Lower lobe of right lung (tissue), 2 donors: ENCODE results near the gene PCDHGA1. TPM values are rescaled to one million over a fixed set of nuclear protein-coding genes. Genes with fewer than 3 reads are reported as not detected.

ENCODE experiments used
- ATAC-seq, 2 donors: fragments of 200-7000 bp; cut with Tn5 transposase; one replicate each; pipeline ENCODE4 v1.9.1; 2020 to 2022; ENCODE audit warnings: mild to moderate bottlenecking in 2 of 2, moderate library complexity in 2 of 2
- DNase-seq: peaks from one replicate; pipeline ENCODE4 v3.0.0-alpha.2; 2020
- H3K27ac ChIP-seq: fragments of 200-600 bp; one replicate; pipeline ENCODE4 v1.8.0; 2022
- H3K27me3 ChIP-seq: fragments of 200-600 bp; one replicate; pipeline ENCODE4 v1.8.0; 2022; ENCODE audit warnings: low read depth
- H3K36me3 ChIP-seq: fragments of 200-600 bp; one replicate; pipeline ENCODE4 v1.8.0; 2022; ENCODE audit warnings: mild to moderate bottlenecking
- H3K4me1 ChIP-seq: fragments of 200-600 bp; one replicate; pipeline ENCODE4 v1.8.0; 2022
- H3K4me3 ChIP-seq: fragments of 200-600 bp; one replicate; pipeline ENCODE4 v1.8.0; 2022; ENCODE audit warnings: mild to moderate bottlenecking
- H3K9me3 ChIP-seq: fragments of 200-600 bp; one replicate; pipeline ENCODE4 v1.8.0; 2022
- intact Hi-C: fragments of 100-400 bp; cut with DNase I; formaldehyde crosslinking; loops from one replicate; pipeline ENCODE4 v1.11.0; 2022
- total RNA-seq: library from RNA; stranded (reverse); fragmentation: NEBNext Ultra II Directional; extraction: Animal tissue kit (Norgen Biotek cat#: 25700); gene quantifications from one replicate; pipeline ENCODE4 v1.2.1, GENCODE V29; 2021
- TF ChIP-seq, protein P1 (sequence below): fragments of 200-600 bp; IDR thresholded peaks from one replicate; pipeline ENCODE4 v1.8.0; 2022; ENCODE audit warnings: antibody characterized with exemption, mild to moderate bottlenecking
- donor health status: DM: no; HTN: yes; CAD: no; lungs with severe emphysema.

PCDHGA1 gene
- total RNA-seq, 1 donor from 2014 or later, result 0.53 TPM

DNA sequence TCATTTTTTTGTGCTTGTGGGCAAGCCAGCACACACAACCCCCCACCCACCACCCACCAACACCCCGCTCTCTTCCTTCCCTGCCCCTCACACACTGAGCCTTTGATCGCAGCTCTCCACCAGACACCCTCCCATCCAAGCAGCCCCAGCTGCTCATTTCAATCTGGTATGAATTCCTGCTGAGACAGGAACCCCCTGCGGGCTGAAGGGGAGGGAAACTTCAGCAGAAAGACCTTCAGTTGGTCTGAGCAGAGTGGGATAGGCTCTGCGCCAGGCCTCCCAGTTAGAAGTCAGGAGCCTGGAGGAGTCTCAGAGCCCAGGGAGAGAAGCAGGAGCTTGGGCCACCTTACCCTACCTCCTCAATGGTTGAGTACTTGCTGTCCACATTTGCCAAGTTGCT is 165.7 kb downstream of the PCDHGA1 start:
- TF ChIP-seq, protein P1, sequence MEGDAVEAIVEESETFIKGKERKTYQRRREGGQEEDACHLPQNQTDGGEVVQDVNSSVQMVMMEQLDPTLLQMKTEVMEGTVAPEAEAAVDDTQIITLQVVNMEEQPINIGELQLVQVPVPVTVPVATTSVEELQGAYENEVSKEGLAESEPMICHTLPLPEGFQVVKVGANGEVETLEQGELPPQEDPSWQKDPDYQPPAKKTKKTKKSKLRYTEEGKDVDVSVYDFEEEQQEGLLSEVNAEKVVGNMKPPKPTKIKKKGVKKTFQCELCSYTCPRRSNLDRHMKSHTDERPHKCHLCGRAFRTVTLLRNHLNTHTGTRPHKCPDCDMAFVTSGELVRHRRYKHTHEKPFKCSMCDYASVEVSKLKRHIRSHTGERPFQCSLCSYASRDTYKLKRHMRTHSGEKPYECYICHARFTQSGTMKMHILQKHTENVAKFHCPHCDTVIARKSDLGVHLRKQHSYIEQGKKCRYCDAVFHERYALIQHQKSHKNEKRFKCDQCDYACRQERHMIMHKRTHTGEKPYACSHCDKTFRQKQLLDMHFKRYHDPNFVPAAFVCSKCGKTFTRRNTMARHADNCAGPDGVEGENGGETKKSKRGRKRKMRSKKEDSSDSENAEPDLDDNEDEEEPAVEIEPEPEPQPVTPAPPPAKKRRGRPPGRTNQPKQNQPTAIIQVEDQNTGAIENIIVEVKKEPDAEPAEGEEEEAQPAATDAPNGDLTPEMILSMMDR, result no peak
- DNase-seq (no peak), ATAC-seq (no peak)
- Histone ChIP-seq H3K4me3 (no peak overlapping the region), H3K27me3 (peaks cover 17% of the 10 kb centered on the region), H3K4me1 (peaks cover 18% of the 10 kb centered on the region), H3K36me3 (peaks cover 12% of the 10 kb centered on the region), H3K27ac (no peak overlapping the region), H3K9me3 (no peaks in the 10 kb centered on the region)
- intact Hi-C loops, result no loop called here

DNA sequence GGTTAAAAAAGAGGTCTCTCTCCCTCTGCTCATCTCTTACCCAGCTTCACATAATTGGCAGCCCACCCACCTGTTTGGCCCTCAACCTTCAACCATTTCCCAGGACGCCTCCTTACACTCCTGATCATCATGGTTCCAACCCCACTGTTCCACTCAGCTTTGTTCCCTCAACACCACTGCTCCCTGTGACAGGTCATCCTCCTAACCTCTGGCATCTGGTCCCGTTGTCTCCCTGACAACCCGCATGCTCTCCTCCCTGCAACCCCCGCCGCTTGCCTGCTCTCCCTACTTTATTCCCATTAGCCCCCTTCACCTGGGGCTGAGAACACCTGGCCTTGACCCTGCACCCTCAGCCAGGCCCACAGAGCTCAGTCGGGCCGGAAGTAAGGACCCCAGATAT is 171.4 kb downstream of the PCDHGA1 start:
- TF ChIP-seq, protein P1, result no peak
- Histone ChIP-seq H3K4me1 (peaks cover 3% of the 10 kb centered on the region), H3K9me3 (no peaks in the 10 kb centered on the region), H3K27ac (no peak overlapping the region), H3K4me3 (no peak overlapping the region), H3K36me3 (peaks cover 30% of the 10 kb centered on the region), H3K27me3 (no peaks in the 10 kb centered on the region)
- no peak for DNase-seq
- ATAC-seq, result no peak
- intact Hi-C loops, result no loop called here

DNA sequence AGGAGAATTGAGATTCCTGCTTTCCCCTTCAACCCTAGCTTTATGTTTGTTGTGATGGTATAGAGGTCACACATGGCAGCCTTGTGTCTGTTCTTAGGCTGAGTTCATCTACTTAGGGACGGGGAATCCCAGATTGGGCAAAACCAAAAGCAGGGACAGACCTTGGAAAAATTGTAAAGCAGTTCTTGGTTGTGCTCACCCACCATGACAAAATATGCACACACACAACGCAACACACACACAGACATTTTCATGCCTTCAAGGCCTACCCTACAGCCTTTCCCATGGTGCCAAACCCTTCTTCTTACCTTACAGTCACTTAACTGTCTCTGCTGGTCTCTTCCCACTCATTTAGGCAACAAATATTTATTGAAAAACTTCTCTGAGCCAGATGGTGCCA is 173.4 kb downstream of the PCDHGA1 start:
- H3K36me3 ChIP-seq, result peaks cover 36% of the 10 kb centered on the region
- no peak overlapping the region for H3K27ac ChIP-seq
- DNase-seq, result no peak

DNA sequence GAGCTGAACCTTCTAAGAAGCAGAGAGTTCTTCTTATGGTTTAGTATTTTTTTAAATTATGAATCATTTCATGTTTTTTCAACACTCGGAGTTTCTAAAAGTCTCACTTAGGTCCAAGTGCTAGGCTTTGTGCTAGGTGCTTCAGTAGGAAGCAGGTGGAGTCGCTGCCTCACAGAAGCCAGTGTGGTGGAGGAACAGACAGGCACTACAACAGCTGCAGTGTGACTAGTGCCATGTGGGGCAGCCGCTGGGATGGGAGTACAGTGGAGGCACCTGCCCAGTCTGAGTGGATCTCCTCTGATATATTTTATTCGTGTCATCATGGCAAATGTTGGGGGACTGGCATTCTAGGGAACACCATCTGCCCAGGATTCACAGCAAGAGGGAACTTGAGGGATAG is 173.9 kb downstream of the PCDHGA1 start:
- TF ChIP-seq, protein P1, result no peak
- no peak for DNase-seq
- H3K27ac ChIP-seq, result no peak overlapping the region
- no peaks in the 10 kb centered on the region for H3K27me3 ChIP-seq
- intact Hi-C loops, result no loop called here
- H3K36me3 ChIP-seq, result peaks cover 36% of the 10 kb centered on the region
- peaks cover 25% of the 10 kb centered on the region for H3K4me1 ChIP-seq
- H3K4me3 ChIP-seq, result no peak overlapping the region
- H3K9me3 ChIP-seq, result no peaks in the 10 kb centered on the region
- ATAC-seq, result no peak

More for the DNA sequence above, 173.4 kb downstream of the PCDHGA1 start:
- Histone ChIP-seq H3K4me3 (no peak overlapping the region), H3K9me3 (no peaks in the 10 kb centered on the region), H3K4me1 (peaks cover 21% of the 10 kb centered on the region), H3K27me3 (no peaks in the 10 kb centered on the region)
- TF ChIP-seq, protein P1, result no peak
- no peak for ATAC-seq
- intact Hi-C loops, result no loop called here

DNA sequence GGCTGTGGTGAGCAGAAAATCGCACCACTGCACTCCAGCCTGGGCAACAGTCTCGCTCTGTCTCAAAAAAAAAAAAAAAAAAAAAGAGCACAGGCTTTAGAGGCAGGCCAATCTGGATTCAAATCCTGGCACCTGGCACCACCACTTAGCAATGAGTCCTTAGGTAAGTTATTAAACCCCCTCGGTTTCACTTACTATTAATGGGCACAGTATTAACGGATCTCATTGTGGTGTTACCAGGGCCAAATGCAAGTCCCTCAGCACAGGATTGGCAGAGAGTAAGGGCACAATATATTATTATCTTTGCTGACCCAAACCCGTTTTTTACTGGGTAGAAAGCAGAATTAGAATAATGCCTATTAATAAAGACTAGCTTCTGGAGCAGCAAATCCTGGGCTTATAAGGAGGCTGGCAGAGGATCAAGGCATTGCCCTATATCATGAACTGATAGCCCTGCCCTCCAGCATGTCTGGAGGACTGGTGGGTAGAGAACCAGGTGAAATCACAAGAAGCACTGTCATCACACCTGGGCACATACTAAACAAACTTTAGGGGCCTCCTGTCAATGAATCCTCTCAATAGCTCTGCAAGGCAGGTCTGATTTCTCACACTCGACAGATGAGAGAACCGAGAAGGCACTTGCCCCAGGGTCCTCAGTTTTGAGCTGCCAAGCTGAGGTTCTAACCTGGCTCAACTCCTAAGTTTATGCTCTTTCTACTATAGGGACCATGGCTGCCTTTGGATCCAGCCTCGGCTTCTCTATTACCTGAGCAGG is 176.3 kb downstream of the PCDHGA1 start:
- TF ChIP-seq, protein P1, result no peak
- peak overlapping the region; percentile 76 for H3K27ac ChIP-seq
- peaks cover 32% of the 10 kb centered on the region for H3K4me1 ChIP-seq
- ATAC-seq (no peak), DNase-seq (no peak)
- peaks cover 46% of the 10 kb centered on the region for H3K36me3 ChIP-seq
- no peaks in the 10 kb centered on the region for H3K9me3 ChIP-seq
- intact Hi-C loops, result no loop called here
- no peaks in the 10 kb centered on the region for H3K27me3 ChIP-seq
- H3K4me3 ChIP-seq, result no peak overlapping the region
